22Rv1 (cell line): ENCODE measurements around the gene TFG.
"Not testable (repeated sequence)": the region's sequence is repeated elsewhere in the genome, so short reads cannot be mapped to it uniquely, and the experiment has no call there.

Source experiments
- H3K27ac ChIP-seq: fragments of 450-650 bp; 2 replicates; pipeline ENCODE4 v1.5.1; 2017
- ZFX ChIP-seq: fragments of 450-650 bp; IDR thresholded peaks from 2 replicates; pipeline ENCODE4 v1.6.1; 2017; ENCODE audit warnings: antibody characterized with exemption, borderline replicate concordance
- TF ChIP-seq, protein P1 (sequence below): fragments of 450-650 bp; IDR thresholded peaks from 2 replicates; pipeline ENCODE4 v1.5.1; 2017; ENCODE audit warnings: mild to moderate bottlenecking

Gene TFG

DNA sequence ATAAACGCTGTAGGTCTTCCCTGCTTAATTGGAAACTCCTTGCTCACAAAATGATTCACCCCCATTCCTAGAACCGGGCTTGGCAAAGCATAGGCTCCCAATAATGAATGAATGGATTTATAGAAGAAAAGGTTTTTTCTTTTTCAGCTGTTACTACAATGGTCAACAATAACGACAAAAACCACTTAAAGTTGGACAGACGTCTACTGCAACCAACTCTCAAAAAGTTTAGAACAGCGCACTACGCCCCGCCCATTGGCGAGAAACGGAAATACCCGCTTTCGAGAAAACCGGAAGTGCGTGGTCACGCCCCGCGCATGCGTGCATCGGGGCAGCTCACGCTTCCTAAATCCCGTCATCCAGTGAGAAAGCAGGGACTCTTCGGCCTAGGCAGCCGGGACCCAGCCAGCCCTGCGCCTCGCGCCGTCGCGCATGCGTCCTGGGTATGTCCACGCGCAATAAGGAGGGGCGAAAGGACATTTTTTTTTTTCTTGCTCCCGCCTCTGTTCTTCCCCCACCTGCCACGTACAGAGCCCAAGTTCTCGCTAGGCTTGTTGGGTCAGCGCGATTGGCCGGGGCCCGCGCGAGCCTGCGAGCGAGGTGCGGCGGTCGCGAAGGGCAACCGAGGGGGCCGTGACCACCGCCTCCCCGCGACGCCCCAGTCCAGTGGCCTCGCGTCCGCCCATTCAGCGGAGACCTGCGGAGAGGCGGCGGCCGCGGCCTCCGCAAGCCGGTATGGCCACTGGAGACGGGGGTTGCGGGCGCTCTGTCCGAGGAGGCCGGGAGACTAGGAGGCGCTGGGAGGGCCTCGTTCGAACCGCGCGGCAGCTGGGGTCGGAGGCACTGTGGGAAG, at the start of gene TFG:
Gene TFG (plus strand): TSS at position 506 of the 853 bp plus-strand sequence. CDS start 4,192 bp downstream, outside the sequence.
- TF ChIP-seq ZFX, result no peak
- TF ChIP-seq, protein P1, sequence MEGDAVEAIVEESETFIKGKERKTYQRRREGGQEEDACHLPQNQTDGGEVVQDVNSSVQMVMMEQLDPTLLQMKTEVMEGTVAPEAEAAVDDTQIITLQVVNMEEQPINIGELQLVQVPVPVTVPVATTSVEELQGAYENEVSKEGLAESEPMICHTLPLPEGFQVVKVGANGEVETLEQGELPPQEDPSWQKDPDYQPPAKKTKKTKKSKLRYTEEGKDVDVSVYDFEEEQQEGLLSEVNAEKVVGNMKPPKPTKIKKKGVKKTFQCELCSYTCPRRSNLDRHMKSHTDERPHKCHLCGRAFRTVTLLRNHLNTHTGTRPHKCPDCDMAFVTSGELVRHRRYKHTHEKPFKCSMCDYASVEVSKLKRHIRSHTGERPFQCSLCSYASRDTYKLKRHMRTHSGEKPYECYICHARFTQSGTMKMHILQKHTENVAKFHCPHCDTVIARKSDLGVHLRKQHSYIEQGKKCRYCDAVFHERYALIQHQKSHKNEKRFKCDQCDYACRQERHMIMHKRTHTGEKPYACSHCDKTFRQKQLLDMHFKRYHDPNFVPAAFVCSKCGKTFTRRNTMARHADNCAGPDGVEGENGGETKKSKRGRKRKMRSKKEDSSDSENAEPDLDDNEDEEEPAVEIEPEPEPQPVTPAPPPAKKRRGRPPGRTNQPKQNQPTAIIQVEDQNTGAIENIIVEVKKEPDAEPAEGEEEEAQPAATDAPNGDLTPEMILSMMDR, result no peak
- peak within 1 kb of the TSS; percentile 88 for H3K27ac ChIP-seq

DNA sequence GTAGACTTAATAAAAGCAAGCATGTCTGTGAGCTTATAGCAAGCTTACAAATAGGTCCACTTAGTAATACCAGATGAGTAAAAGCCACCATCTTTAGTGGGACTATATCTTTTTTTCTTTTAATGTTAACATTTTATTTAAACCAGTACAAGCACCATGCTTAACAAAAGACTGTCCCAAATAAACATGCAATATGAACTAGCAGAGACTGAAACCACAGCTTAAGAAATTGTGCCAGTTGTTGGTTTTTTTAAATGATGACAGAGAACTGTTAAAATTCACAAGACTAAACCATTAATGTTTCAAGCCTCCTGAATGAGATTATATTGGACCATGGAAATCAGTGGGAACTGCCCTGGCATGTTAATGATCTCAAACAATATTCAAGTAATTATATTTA, 48.0 kb upstream of the TFG start:
- H3K27ac ChIP-seq, result not testable (repeated sequence)

- no peak overlapping the region for H3K27ac ChIP-seq
- TF ChIP-seq ZFX, result no peak
- TF ChIP-seq, protein P1, result no peak
These were observed 47.0 kb upstream of the TFG start for GRCh38 chr3:100662113-100662823.

GRCh38 chr3:100665230-100665629, 44.1 kb upstream of the TFG start:
- no peak overlapping the region for H3K27ac ChIP-seq
- TF ChIP-seq, protein P1, result no peak
- no peak for TF ChIP-seq ZFX

GRCh38 chr3:100666699-100667098, 42.6 kb upstream of the TFG start:
- H3K27ac ChIP-seq, result not testable (repeated sequence)

DNA sequence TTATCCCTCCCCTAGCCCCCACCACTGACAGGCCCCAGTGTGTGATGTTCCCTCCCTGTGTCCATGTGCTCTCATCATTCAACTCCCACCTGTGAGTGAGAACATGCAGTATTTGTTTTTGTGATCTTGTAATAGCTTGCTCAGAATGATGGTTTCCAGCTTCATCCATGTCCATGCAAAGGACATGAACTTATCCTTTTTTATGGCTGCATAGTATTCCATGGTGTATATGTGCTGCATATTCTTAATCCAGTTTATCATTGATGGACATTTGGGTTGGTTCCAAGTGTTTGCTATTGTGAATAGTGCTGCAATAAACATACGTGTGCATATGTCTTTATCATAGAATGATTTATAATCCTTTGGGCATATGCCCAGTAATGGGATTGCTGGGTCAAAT, 42.0 kb upstream of the TFG start:
- not testable (repeated sequence) for H3K27ac ChIP-seq

DNA sequence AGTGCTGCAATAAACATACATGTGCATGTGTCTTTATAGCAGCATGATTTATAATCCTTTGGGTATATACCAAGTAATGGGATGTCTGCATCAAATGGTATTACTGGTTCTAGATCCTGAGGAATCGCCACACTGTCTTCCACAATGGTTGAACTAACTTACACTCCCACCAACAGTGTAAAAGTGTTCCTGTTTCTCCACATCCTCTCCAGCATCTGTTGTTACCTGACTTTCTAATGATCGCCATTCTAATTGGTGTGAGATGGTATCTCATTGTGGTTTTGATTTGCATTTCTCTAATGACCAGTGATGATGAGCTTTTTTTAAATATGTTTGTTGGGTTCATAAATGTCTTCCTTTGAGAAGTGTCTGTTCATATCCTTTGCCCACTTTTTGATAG, 38.3 kb upstream of the TFG start:
- not testable (repeated sequence) for H3K27ac ChIP-seq

GRCh38 chr3:100681496-100681895, 27.8 kb upstream of the TFG start:
- H3K27ac ChIP-seq, result no peak overlapping the region

GRCh38 chr3:100682056-100682853, 27.0 kb upstream of the TFG start:
- no peak overlapping the region for H3K27ac ChIP-seq
- no peak for TF ChIP-seq ZFX
- TF ChIP-seq, protein P1, result no peak

More at GRCh38 chr3:100681496-100681895, 27.8 kb upstream of the TFG start:
- no peak for TF ChIP-seq ZFX
- TF ChIP-seq, protein P1, result no peak
